PC-9 (cell line): Measurements from ENCODE around the gene ENAH.

ENCODE experiments used
- CTCF ChIP-seq: fragments of 200-600 bp; sonication (generic); conservative IDR thresholded peaks from 2 replicates; pipeline ENCODE4 v1.6.1; 2017; ENCODE audit warnings: mixed run types, antibody characterized with exemption, mild to moderate bottlenecking, moderate library complexity
- EZH2 ChIP-seq: fragments of 200-600 bp; sonication (generic); IDR thresholded peaks from 2 replicates; pipeline ENCODE4 v1.8.0; 2017; ENCODE audit warnings: antibody characterized with exemption, low read depth

- TF ChIP-seq CTCF: no peak
- no peak for TF ChIP-seq EZH2
Measured at GRCh38 chr1:225658041-225658440, 5.1 kb upstream of the ENAH start.
